ENCODE measurements around the gene MORN1. TPM values are rescaled to one million over a fixed set of nuclear protein-coding genes. Genes with fewer than 3 reads are reported as not detected.

The MORN1 gene
- total and polyA plus RNA-seq, 2 donors (not counting 3 experiments of a cell fraction or from before 2014, with no cell fraction given), result 4.3 to 6.4 TPM

- Histone ChIP-seq H3K4me3 (replicated peaks in 1 of 3; ENCODE audit: insufficient read depth in 1 of 3, low read depth in 1 of 3, low read length in 3 of 3) (no peak overlapping the region), H3K9me1 (replicated peaks; ENCODE audit: control insufficient read depth, extremely low read depth, insufficient read depth, low read length) (no peaks in the 10 kb centered on the region), H3K36me3 (ENCODE audit: control insufficient read depth in 2 of 2, extremely low read depth in 1 of 2, insufficient read depth in 2 of 2, low read length in 2 of 2) (peaks cover 15 to 51% of the 10 kb centered on the region in 2 experiments), H3K9me3 (replicated peaks; ENCODE audit: control insufficient read depth, insufficient read depth, low read length) (no peaks in the 10 kb centered on the region), H3K4me2 (ENCODE audit: insufficient read depth, low read length) (no peak overlapping the region), H3K9ac (replicated peaks; ENCODE audit: extremely low read depth, insufficient read depth, low read length) (no peak overlapping the region), H4K20me1 (replicated peaks; ENCODE audit: control insufficient read depth, extremely low read depth, insufficient read depth, low read length) (no peaks in the 10 kb centered on the region), H3K4me1 (ENCODE audit: control insufficient read depth, extremely low read depth, insufficient read depth, low read length) (peaks cover 13% of the 10 kb centered on the region), H3K79me2 (ENCODE audit: control insufficient read depth, insufficient read depth, low read length) (no peaks in the 10 kb centered on the region), H2AFZ (ENCODE audit: low read depth, low read length) (no peak overlapping the region), H3K27me3 (ENCODE audit: control insufficient read depth in 2 of 2, insufficient read depth in 2 of 2, low read length in 2 of 2) (no peaks in the 10 kb centered on the region), H3K27ac (ENCODE audit: insufficient read depth, low read depth, low read length) (no peak overlapping the region)
- dilution Hi-C loops (cut with MboI; ENCODE audit: extremely low pct_ligation_motif_present, low sequenced_read_pairs) (no loop called here), intact Hi-C loops (cut with micrococcal nuclease) (loop anchor here (10.0 kb wide), 1 partner anchor 1218 kb away; the partner anchor contains the start of gene TPRG1L)
- CTCF ChIA-PET, result interaction anchor here (1.1 to 2.6 kb wide), 4 partner anchors 16 to 211 kb away, joined by 3 to 9 read pairs (median 5); partner anchors contain the start of gene FAAP20
- DNase-seq (ENCODE audit: low read depth, low spot score) (no peak), FAIRE-seq (no peak)
- TF ChIP-seq FOS (IDR thresholded peaks at IDR 0.05; ENCODE audit: borderline replicate concordance, insufficient read depth, low read length) (no peak), EZH2 (IDR thresholded peaks at IDR 0.05; ENCODE audit: borderline replicate concordance, low read depth, low read length, severe bottlenecking) (no peak), POLR2AphosphoS5 (IDR thresholded peaks at IDR 0.05; ENCODE audit: insufficient read depth, low read depth, low read length) (no peak), POLR2A (IDR thresholded peaks at IDR 0.05; ENCODE audit: low read depth, low read length) (peak; percentile 29), GATA2 (IDR thresholded peaks at IDR 0.05; ENCODE audit: insufficient read depth, insufficient read length, low read depth, low read length) (no peak)
- TF ChIP-seq, protein P1, sequence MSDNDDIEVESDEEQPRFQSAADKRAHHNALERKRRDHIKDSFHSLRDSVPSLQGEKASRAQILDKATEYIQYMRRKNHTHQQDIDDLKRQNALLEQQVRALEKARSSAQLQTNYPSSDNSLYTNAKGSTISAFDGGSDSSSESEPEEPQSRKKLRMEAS (IDR thresholded peaks at IDR 0.05; ENCODE audit: insufficient read depth, insufficient read length), result no peak
- POLR2A ChIA-PET, result no interaction called here
- no TSS peak for BruUV-seq (replicated peaks)
Observed at GRCh38 chr1:2406451-2407041, 15.2 kb upstream of the MORN1 start.
